IPS-18c (cell line): Measurements from ENCODE around the gene MERTK.
"Not testable (repeated sequence)": the region's sequence is repeated elsewhere in the genome, so short reads cannot be mapped to it uniquely, and the experiment has no call there.

Source experiments
- H3K4me3 ChIP-seq: 2 replicates; pipeline ENCODE4 v1.7.0; 2013; ENCODE audit warnings: low read depth, mild to moderate bottlenecking, low read length, moderate library complexity; ENCODE audit not compliant: insufficient read depth
- H3K9me3 ChIP-seq: one replicate; pipeline ENCODE4 v1.6.1; 2013; ENCODE audit warnings: mild to moderate bottlenecking, low read length, moderate library complexity; ENCODE audit not compliant: control insufficient read depth, insufficient read depth

MERTK gene

DNA sequence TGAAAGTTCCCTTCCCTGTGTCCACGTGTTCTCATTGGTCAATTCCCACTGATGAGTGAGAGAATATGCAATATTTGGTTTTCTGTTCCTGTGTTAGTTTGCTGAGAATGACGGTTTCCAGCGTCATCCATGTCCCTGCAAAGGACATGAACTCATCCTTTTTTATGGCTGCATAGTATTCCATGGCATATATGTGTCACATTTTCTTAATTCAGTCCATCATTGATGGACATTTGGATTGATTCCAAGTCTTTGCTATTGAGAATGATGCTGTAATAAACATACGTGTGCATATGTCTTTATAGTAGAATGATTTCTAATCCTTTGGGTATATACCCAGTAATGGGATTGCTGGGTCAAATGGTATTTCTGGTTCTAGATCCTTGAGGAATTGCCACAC, 35.5 kb downstream of the MERTK start:
- not testable (repeated sequence) for H3K4me3 ChIP-seq, H3K9me3 ChIP-seq

- peaks cover 2% of the 10 kb centered on the region for H3K9me3 ChIP-seq
- H3K4me3 ChIP-seq = no peak overlapping the region
Measured at GRCh38 chr2:111936881-111937280, 38.5 kb downstream of the MERTK start.

DNA sequence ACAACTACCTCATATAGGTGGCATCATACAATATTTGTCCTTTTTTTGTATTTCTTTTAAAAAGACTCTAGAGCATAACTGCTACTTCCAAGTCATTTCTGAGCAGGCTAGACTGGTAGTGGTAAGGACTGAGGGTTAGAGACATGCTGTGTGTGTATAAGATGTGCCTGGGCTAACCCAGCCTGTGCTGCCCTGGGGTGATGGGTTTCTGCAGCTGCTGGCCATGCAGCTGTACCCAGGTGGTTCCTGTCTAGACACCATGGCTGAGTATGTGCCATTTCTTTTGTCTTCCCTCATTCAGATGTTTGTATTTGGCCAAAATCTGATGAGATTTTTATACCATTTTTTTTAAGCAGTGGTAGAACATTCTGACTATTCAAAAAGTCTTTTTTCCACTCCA, 40.0 kb downstream of the MERTK start:
- no peak overlapping the region for H3K4me3 ChIP-seq
- H3K9me3 ChIP-seq = peaks cover 2% of the 10 kb centered on the region

- Histone ChIP-seq H3K4me3 (no peak overlapping the region), H3K9me3 (peaks cover 2% of the 10 kb centered on the region)
Measured at GRCh38 chr2:111940333-111941196, 42.2 kb downstream of the MERTK start.

DNA sequence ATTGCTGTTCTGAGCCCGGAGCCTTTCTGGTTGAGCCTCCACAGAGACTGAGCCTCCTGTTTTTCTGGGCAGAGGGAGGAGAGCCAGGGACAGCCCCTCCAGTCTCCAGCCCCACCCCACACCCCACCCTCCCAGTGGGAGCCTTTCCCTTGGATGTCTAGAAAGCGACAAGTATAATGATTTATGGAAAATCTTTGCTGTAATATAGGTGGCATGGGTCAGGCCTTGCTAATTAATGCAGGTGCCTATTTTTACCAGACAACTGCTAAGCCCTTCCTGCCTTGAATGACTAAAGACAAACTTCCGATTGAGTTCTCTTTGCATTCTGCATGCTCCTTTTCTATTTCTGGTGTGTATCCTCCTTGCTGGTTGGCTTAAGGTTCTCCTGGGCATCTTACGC, 43.1 kb downstream of the MERTK start:
- H3K4me3 ChIP-seq = no peak overlapping the region

DNA sequence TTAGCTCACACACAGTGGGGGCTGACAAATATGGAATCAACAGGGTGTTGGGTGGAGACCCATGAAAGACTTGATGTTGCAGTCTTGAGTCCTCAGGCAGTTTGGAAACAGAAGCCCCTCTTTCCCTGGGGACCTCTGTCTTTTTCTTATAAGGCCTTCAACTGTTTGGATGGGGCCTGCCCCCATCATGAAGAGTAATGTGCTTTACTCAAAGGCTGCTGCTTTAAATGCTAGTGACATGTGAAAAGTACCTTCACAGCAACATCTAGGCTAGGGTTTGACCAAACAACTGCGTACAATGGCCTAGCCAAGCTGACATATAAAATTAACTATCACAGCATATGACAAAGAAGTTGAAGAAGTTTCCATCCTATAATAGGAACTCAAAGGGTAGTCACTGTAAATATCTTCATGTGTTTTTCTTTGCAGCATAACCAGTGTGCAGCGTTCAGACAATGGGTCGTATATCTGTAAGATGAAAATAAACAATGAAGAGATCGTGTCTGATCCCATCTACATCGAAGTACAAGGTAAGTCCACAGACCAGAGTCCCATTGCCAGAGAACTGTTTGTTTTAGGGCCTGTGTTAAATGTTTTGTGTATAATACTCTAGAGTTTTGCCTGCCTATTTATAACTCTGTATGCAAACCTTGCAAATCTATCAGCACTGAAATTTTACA, 46.3 kb downstream of the MERTK start:
- Histone ChIP-seq H3K9me3 (peaks cover 2% of the 10 kb centered on the region), H3K4me3 (no peak overlapping the region)

More for the DNA sequence above, 43.1 kb downstream of the MERTK start:
- peaks cover 2% of the 10 kb centered on the region for H3K9me3 ChIP-seq

DNA sequence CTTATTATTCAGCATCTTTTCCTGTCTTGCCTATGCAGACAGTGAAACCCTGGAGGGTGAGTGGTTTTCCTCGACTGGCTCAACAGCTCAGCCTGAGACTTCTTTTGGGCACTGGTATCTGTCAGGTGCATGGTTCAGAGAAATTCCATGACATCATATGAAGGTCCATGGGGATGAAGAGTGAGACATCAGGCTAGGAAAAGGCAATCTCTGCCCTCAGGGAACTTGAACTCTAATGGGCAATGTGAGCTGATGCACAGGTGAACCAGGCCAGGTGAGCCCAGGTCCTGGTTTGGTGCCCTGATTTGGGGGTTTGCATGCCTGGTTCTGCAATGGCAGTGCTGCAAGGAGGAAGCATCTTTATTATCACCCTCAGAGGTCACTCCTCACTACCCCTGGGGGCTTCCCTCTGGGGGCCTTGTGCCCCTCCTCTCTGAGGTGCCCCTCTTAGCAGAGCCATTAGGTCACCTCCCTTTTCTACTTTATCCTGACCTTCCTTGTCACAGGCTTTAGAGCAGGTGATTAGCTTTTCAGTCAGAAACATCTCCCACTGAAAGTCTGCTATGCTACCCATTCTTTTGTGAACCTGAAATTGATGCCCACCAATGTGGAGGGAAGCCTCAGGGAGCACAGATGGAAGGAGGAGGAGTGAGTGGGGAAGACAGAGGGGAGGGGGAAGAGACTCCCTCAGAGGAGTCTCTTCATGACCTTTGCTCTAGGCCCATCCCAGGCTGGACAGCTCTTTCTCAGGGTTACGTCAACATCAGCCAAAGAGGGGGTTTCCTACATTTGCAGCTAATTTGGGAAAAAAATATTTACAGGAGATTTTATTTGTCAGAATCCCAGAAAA, 47.3 kb downstream of the MERTK start:
- Histone ChIP-seq H3K9me3 (no peaks in the 10 kb centered on the region), H3K4me3 (no peak overlapping the region)

GRCh38 chr2:111946294-111947114, 48.1 kb downstream of the MERTK start:
- H3K4me3 ChIP-seq = no peak overlapping the region
- no peaks in the 10 kb centered on the region for H3K9me3 ChIP-seq

- H3K4me3 ChIP-seq = no peak overlapping the region
- H3K9me3 ChIP-seq = no peaks in the 10 kb centered on the region
Measured at GRCh38 chr2:111947219-111947618, 48.8 kb downstream of the MERTK start.

- no peak overlapping the region for H3K4me3 ChIP-seq
- no peaks in the 10 kb centered on the region for H3K9me3 ChIP-seq
Measured at GRCh38 chr2:111948832-111949231, 50.4 kb downstream of the MERTK start.

- H3K4me3 ChIP-seq = no peak overlapping the region
- no peaks in the 10 kb centered on the region for H3K9me3 ChIP-seq
Measured at GRCh38 chr2:111950236-111950635, 51.8 kb downstream of the MERTK start.

DNA sequence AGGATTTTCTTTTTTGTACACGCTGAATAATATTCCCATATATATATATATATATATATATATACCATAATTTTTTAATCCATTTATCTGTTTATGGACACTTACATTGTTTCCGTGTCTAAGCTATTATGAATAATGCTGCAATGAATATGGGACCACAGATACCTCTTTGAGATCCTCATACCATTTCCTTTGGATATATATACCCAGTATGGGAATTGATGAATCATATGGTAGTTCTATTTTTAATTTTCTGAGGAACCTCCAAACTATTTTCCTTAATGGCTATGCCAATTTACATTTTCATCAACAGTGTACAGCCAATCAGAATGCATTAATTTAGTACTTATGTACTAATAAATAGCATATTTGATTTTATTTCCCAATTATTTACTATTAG, 53.1 kb downstream of the MERTK start:
- Histone ChIP-seq H3K4me3 (no peak overlapping the region), H3K9me3 (no peaks in the 10 kb centered on the region)

- Histone ChIP-seq H3K9me3 (no peaks in the 10 kb centered on the region), H3K4me3 (no peak overlapping the region)
Measured at GRCh38 chr2:111952871-111953452, 54.6 kb downstream of the MERTK start.

- H3K9me3 ChIP-seq = no peaks in the 10 kb centered on the region
- no peak overlapping the region for H3K4me3 ChIP-seq
Measured at GRCh38 chr2:111954602-111955332, 56.4 kb downstream of the MERTK start.

- H3K9me3 ChIP-seq = no peaks in the 10 kb centered on the region
- H3K4me3 ChIP-seq = no peak overlapping the region
Measured at GRCh38 chr2:111957872-111958354, 59.5 kb downstream of the MERTK start.

DNA sequence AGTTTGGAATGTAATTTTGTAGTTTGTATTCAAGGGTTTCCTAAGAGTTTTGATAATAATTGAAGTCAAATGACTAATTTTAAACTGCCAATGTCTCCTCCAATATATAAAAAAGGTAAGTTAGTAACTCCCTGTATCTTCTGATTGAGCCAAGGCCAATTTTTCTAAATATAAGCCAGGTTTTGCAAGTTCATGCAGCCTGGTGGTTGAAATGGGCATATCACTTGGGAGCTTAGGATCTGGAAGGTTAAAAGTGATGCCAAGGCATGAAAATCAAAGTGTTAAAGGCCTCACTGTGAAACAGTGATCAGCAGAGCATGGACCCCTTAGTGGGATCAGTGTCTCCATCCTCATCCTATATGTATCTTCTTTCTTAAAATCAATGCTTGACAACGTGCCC, 60.5 kb downstream of the MERTK start:
- H3K4me3 ChIP-seq = no peak overlapping the region
- H3K9me3 ChIP-seq = no peaks in the 10 kb centered on the region
